NT2/D1 (cell line): Measurements from ENCODE around the gene PAXX.

Experiments
- DNase-seq: peaks from one replicate; pipeline ENCODE4 v3.0.0-alpha.2; 2011; ENCODE audit warnings: low read depth, low spot score
- H3K27me3 ChIP-seq: 2 replicates; pipeline ENCODE4 v1.6.0; 2011; ENCODE audit warnings: mild to moderate bottlenecking; ENCODE audit not compliant: insufficient read length, insufficient read depth
- H3K36me3 ChIP-seq: 2 replicates; pipeline ENCODE4 v1.6.1; 2011; ENCODE audit warnings: mild to moderate bottlenecking, low read length, mixed read lengths; ENCODE audit not compliant: insufficient read depth, insufficient read length
- H3K4me1 ChIP-seq: 2 replicates; pipeline ENCODE4 v1.5.1; 2011; ENCODE audit not compliant: insufficient read depth, insufficient read length
- H3K4me3 ChIP-seq: 2 replicates; pipeline ENCODE4 v1.5.1; 2011; ENCODE audit warnings: low read depth; ENCODE audit not compliant: insufficient read length
- H3K9ac ChIP-seq: 2 replicates; pipeline ENCODE4 v1.6.0; 2011; ENCODE audit warnings: low read depth; ENCODE audit not compliant: insufficient read length
- H3K9me3 ChIP-seq: 2 replicates; pipeline ENCODE4 v1.5.1; 2011; ENCODE audit warnings: mild to moderate bottlenecking, low read length; ENCODE audit not compliant: insufficient read depth
- SUZ12 ChIP-seq: IDR thresholded peaks from 2 replicates; pipeline ENCODE4 v1.6.1; 2011; ENCODE audit not compliant: insufficient read length, insufficient read depth; ENCODE audit errors: extremely low read depth
- YY1 ChIP-seq: IDR thresholded peaks from 2 replicates; pipeline ENCODE4 v1.6.1; 2011; ENCODE audit not compliant: insufficient read length, insufficient read depth
- ZNF274 ChIP-seq: IDR thresholded peaks from 2 replicates; pipeline ENCODE4 v1.6.1; 2011; ENCODE audit warnings: mild to moderate bottlenecking, low read depth, low read length

Gene PAXX

DNA sequence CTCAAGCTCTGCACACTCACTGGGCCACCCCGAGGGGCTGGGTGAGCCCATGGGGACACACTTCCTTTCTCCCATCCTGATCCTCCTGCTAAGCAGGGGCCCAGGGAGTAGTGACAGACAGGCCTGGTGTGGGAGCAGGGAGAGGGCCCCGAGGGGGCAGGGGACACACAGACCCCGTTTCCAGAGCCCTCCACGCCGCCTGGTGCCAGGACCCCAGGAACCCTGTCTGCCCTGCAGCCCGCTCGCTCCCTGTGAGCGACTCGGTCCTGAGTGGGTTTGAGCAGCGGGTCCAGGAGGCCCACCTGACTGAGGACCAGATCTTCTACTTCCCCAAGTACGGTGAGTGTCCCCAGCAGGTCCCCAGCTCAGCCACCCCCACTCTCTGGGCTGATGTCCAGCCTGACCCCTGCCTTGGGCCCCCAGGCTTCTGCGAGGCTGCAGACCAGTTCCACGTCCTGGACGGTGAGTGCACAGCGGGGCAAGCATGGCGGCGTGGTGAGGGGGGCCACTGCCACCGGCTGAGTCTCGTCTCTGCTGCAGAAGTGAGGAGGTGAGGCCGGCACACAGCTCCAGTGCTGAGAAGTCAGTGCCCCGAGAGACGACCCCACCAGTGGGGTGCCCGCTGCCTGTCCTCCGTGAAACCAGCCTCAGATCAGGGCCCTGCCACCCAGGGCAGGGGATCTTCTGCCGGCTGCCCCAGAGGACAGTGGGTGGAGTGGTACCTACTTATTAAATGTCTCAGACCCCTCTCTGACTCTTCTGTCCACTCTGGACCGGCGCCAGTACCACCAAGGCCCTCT, 45.8 kb upstream of the PAXX start:
- no peak for DNase-seq
- Histone ChIP-seq H3K4me1 (peaks cover 30% of the 10 kb centered on the region), H3K4me3 (no peak overlapping the region), H3K9ac (no peak overlapping the region), H3K27me3 (no peaks in the 10 kb centered on the region), H3K9me3 (no peaks in the 10 kb centered on the region), H3K36me3 (peaks cover 21% of the 10 kb centered on the region)
- no peak for TF ChIP-seq ZNF274
- no peak for TF ChIP-seq YY1
- TF ChIP-seq SUZ12: no peak

DNA sequence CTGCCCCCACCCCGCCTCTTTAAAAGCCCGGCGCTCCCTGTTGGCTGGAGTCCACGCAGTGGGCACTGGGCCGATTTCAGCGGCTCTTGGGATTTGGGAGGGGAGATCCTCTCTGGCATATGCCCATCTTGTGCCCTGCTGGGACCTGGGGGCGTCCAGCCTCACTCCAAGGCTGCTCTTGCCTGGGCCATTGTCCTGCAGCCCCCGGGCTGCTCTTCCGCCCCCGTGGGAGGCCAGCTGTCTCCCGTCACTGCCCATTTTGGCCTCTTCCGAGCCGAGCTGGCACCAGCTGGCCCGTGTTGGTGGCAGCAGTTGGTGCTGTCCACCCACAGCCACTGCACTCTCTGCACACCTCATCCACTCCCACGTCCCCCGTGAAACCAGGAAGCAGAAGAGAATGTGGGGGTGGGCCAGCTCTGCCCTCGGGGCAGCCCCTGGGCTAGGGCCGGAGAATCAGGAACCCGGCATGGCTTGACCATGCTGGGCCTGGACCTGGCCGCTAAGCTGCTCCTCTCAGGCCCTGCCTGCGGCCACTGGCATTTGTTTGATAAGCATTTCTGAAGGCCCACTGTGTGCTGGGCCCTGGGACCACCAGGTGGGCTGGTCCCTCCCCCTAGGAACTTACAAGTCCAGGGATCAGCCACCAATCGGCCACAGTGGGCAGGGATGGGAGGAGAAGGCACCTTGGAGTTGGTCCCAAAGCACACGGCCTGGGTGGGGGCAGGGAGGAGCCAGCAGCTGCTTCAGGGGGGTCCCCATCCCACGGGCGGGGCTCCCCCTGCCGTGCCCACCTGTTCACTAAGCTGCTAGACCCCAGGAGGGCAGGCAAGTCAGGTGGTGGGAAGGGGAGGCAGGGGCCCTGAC, 45.0 kb upstream of the PAXX start:
- H3K9ac ChIP-seq: no peak overlapping the region
- DNase-seq: no peak
- H3K36me3 ChIP-seq: peaks cover 13% of the 10 kb centered on the region
- peaks cover 32% of the 10 kb centered on the region for H3K4me1 ChIP-seq
- H3K27me3 ChIP-seq: no peaks in the 10 kb centered on the region
- no peak for TF ChIP-seq YY1
- TF ChIP-seq SUZ12: no peak
- TF ChIP-seq ZNF274: no peak
- H3K9me3 ChIP-seq: no peaks in the 10 kb centered on the region
- H3K4me3 ChIP-seq: no peak overlapping the region

DNA sequence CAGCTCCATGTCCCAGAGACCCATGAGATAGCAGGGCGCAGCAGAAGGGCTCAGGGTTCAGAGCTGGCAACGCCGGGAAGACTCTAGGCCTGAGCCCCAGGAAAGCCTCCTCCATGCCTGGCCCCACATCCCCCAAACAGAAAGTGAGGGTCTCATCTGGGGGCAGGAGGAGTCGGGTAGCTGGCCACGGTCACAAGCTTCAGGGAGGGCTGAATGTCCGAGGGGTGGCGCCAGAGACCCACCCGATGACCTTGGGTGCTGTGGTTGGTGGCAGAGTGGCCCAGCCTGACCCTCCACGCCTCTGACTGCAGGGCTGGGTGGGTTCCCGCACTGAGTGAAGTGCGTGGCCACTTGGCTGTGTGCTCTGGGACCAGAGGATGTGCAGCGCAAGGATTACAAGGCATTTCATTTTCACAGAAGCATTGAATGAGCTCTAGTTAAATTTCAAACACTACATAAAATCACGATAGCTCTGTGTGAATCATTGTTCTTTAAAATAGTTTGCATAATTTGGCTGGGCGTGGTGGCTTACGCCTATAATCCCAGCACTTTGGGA, 44.2 kb upstream of the PAXX start:
- no peak for DNase-seq
- TF ChIP-seq ZNF274: no peak
- no peak for TF ChIP-seq SUZ12
- no peak for TF ChIP-seq YY1
- H3K4me3 ChIP-seq: no peak overlapping the region
- H3K9ac ChIP-seq: no peak overlapping the region
- peaks cover 5% of the 10 kb centered on the region for H3K36me3 ChIP-seq
- H3K27me3 ChIP-seq: no peaks in the 10 kb centered on the region
- no peaks in the 10 kb centered on the region for H3K9me3 ChIP-seq
- H3K4me1 ChIP-seq: peaks cover 32% of the 10 kb centered on the region

DNA sequence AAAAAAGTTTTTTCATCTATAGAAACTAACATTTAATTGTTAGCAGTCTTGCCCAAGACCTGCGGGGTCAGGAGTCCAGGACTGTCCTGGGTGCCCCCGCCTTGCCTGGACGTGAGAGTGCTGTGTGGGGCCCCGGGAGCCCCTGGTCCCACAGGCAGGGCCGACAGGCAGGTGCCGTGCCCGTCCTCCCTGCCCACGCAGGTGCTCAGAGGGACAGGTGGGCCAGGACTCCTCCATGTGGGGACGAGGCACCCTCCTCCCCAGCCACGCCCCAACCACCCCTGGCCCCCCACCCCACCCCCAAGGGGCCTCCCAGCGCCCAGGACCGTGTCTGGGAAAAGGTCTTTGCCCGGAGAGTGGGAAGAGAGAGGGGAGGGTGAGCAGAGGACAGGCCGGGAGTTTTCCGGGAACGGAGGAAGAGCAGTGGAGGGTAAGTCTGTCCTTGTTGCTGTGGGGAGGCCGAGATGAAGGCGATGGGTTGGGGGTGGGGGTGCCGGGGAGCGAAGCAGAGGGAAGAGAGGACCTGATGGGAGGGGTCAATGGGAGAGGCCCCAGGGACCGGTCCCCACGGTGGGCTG, 42.9 kb upstream of the PAXX start:
- H3K4me3 ChIP-seq: peak overlapping the region; percentile 77
- peak overlapping the region; percentile 74 for H3K9ac ChIP-seq
- H3K27me3 ChIP-seq: no peaks in the 10 kb centered on the region
- no peak for DNase-seq
- H3K9me3 ChIP-seq: no peaks in the 10 kb centered on the region
- peaks cover 30% of the 10 kb centered on the region for H3K4me1 ChIP-seq
- no peak for TF ChIP-seq YY1
- TF ChIP-seq ZNF274: no peak
- no peak for TF ChIP-seq SUZ12
- no peaks in the 10 kb centered on the region for H3K36me3 ChIP-seq

DNA sequence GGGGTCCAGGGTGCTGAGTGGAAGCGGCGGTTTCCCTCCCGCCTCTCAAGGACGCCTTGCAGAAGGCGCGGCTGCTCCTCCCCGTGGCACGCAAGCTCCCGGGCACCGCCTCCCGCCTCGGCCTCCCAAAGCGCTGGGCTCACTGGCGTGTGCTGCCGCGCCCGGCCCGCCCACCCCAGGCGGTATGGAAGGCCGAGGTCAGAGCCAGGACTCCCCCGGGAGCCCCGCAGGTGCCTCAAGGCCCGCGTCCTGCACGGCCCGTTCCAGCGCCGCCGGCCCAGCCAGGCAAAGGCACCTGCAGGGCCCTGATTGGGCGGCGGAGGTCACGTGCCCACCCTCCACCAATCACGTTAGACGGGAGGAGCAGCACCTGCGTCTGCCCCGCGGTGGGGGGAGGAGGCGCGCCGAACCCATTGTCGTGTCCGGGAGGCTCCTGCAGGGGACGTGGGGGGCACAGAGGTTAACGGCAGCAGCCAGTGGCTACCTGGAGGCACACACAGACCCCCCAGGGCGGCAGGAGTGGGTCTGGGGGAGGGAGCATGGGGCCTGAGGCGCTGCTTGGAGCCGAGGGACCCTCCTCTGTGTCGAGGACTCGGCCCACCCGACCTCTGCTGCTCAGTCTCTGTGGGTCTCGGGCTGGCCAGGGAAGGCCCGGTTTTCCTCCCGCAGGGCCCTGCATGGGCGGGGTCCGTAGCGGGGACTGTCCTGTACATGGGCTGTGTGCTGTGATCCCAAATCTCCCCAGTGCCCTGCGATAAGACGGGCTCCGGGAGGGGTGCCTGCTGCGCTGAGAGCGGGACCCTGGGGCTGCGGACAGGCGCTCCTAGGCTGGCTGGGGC, 42.2 kb upstream of the PAXX start:
- Histone ChIP-seq H3K4me1 (peaks cover 27% of the 10 kb centered on the region), H3K9ac (peak overlapping the region; percentile 96), H3K27me3 (no peaks in the 10 kb centered on the region), H3K36me3 (no peaks in the 10 kb centered on the region), H3K4me3 (peak overlapping the region; percentile 77), H3K9me3 (no peaks in the 10 kb centered on the region)
- TF ChIP-seq ZNF274: no peak
- no peak for TF ChIP-seq YY1
- no peak for TF ChIP-seq SUZ12
- peak; percentile 89 for DNase-seq

DNA sequence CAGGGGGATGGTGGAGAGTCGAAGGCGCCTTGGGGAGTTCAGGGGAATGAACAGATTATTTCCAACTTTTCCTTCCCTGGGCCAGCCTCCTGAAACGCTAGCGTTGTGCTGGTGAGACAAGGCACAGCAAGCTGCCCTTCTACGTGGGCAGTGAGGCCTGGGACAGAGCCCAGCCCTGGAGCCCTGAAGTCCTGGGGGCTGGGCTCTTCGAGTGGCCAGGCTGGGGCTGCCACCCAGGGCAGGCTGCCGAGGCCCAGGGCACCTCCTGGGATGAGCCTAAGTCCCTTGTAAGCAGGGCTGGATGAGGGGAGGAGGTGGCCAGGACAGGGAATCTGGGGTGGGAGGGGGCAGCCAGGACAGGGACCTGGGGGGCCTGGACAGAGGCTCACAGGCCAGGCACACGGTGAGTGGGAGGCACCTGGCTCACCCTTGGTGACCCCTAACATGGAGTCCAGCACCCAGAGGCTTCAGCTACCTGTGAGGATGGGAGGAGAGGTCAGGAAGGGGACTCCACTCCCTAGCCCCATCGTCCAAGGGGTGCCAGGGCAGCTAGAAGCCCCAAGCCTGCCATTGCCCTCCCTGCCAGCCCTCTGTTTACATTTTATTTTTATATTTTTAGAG, 41.5 kb upstream of the PAXX start:
- Histone ChIP-seq H3K9ac (peak overlapping the region; percentile 96), H3K9me3 (no peaks in the 10 kb centered on the region), H3K4me1 (peaks cover 21% of the 10 kb centered on the region), H3K4me3 (peak overlapping the region; percentile 77), H3K36me3 (no peaks in the 10 kb centered on the region), H3K27me3 (peaks cover 2% of the 10 kb centered on the region)
- no peak for DNase-seq
- TF ChIP-seq YY1 (no peak), SUZ12 (no peak), ZNF274 (no peak)
